HepG2 (cell line): ENCODE results near the gene STYK1. TPM values are rescaled to one million over a fixed set of nuclear protein-coding genes. Genes with fewer than 3 reads are reported as not detected.

ENCODE experiments used
- ARNTL ChIP-seq: sonication (generic); formaldehyde crosslinking; IDR thresholded peaks from 2 replicates; pipeline ENCODE4 v1.4.0; 2020; ENCODE audit warnings: mild to moderate bottlenecking, missing genetic modification reagents
- CREB3 ChIP-seq: sonication (generic); formaldehyde crosslinking; IDR thresholded peaks from 2 replicates; pipeline ENCODE4 v1.5.0; 2020; ENCODE audit warnings: missing genetic modification reagents
- FOSL2 ChIP-seq: sonication (generic); formaldehyde crosslinking; IDR thresholded peaks from 2 replicates; pipeline ENCODE4 v1.4.0; 2020; ENCODE audit warnings: missing genetic modification reagents
- HES4 ChIP-seq: sonication (generic); formaldehyde crosslinking; IDR thresholded peaks from 2 replicates; pipeline ENCODE4 v1.9.0; 2021; ENCODE audit warnings: mild to moderate bottlenecking, missing genetic modification reagents, borderline replicate concordance
- JUND ChIP-seq: sonication (generic); formaldehyde crosslinking; IDR thresholded peaks from 2 replicates; pipeline ENCODE4 v1.8.0; 2022; ENCODE audit warnings: mild to moderate bottlenecking, missing genetic modification reagents
- MEIS1 ChIP-seq: sonication (generic); formaldehyde crosslinking; IDR thresholded peaks from 2 replicates; pipeline ENCODE4 v1.9.0; 2021; ENCODE audit warnings: mild to moderate bottlenecking, missing genetic modification reagents, moderate library complexity, borderline replicate concordance
- POLR2A ChIP-seq, 2 experiments: IDR thresholded peaks; 2 replicates each; pipeline ENCODE4 v1.6.1; 2011; ENCODE audit warnings: low read depth in 2 of 2, low read length in 2 of 2, mild to moderate bottlenecking in 1 of 2, moderate library complexity in 1 of 2; ENCODE audit not compliant: insufficient read depth in 1 of 2
- RFXAP ChIP-seq: sonication (generic); formaldehyde crosslinking; IDR thresholded peaks from 2 replicates; pipeline ENCODE4 v1.4.0; 2020; ENCODE audit warnings: missing genetic modification reagents, borderline replicate concordance
- SAP130 ChIP-seq: IDR thresholded peaks from 2 replicates; pipeline ENCODE4 v1.6.1; 2016; ENCODE audit warnings: low read depth
- SIN3A ChIP-seq: IDR thresholded peaks from 2 replicates; pipeline ENCODE4 v1.6.1; 2011; ENCODE audit warnings: low read depth, mild to moderate bottlenecking, control low read depth, low read length, borderline replicate concordance
- SOX13 ChIP-seq, 3 experiments: fragments of 450-650 bp in 1 of 3; sonication (generic) in 1 of 3; formaldehyde crosslinking in 1 of 3; IDR thresholded peaks in 2 of 3; conservative IDR thresholded peaks in 1 of 3; 2 replicates each; pipeline versions ENCODE4 v1.5.0 to v1.6.1; 2016 to 2020; ENCODE audit warnings: antibody characterized with exemption in 1 of 3, mild to moderate bottlenecking in 1 of 3, missing compliant biosample characterization in 1 of 3, missing genetic modification reagents in 1 of 3, moderate library complexity in 1 of 3
- ZBTB25 ChIP-seq: IDR thresholded peaks from 2 replicates; pipeline ENCODE4 v1.6.1; 2018; ENCODE audit warnings: missing genetic modification reagents
- ZBTB40 ChIP-seq, 2 experiments: fragments of 450-650 bp in 1 of 2; sonication (generic) in 1 of 2; formaldehyde crosslinking in 1 of 2; IDR thresholded peaks; 2 replicates each; pipeline versions ENCODE4 v1.6.1 to v1.8.0; 2016 to 2022; ENCODE audit warnings: antibody characterized with exemption in 1 of 2, mild to moderate bottlenecking in 1 of 2, missing genetic modification reagents in 1 of 2
- ZNF331 ChIP-seq: sonication (generic); formaldehyde crosslinking; IDR thresholded peaks from 2 replicates; pipeline ENCODE4 v1.4.0; 2020; ENCODE audit warnings: missing genetic modification reagents
- ZNF484 ChIP-seq: sonication (generic); formaldehyde crosslinking; IDR thresholded peaks from 2 replicates; pipeline ENCODE4 v1.5.1; 2020; ENCODE audit warnings: mild to moderate bottlenecking, low read depth, missing genetic modification reagents, borderline replicate concordance
- ZNF747 ChIP-seq: sonication (generic); formaldehyde crosslinking; IDR thresholded peaks from 2 replicates; pipeline ENCODE4 v1.8.1; 2023; ENCODE audit warnings: missing genetic modification reagents, mild to moderate bottlenecking, borderline replicate concordance
- ZSCAN29 ChIP-seq: sonication (generic); formaldehyde crosslinking; conservative IDR thresholded peaks from 2 replicates; pipeline ENCODE4 v1.4.0; 2020; ENCODE audit warnings: mild to moderate bottlenecking, missing genetic modification reagents
- polyA plus RNA-seq, 8 experiments: library from polyadenylated mRNA; depleted of rRNA in 3 of 8; stranded (reverse) in 7 of 8; unstranded in 1 of 8; fragments of >200 nt; fragmentation: Illumina TruSeq in 4 of 8; extraction: Trizol in 4 of 8; gene quantifications; 2 replicates each; pipeline versions ENCODE4 v1.2.1 to v1.2.3, GENCODE V29; 2011 to 2016; ENCODE audit warnings: low read depth in 4 of 8, missing spikeins in 1 of 8, mixed read lengths in 1 of 8; ENCODE audit not compliant: insufficient read depth in 1 of 8
- total RNA-seq, 5 experiments: library from RNA; depleted of rRNA; stranded (reverse); fragments of >200 nt; fragmentation: Illumina TruSeq; extraction: Trizol; gene quantifications; 2 replicates each; pipeline ENCODE4 v1.2.3, GENCODE V29; 2016; ENCODE audit warnings: low read depth in 1 of 5

The STYK1 gene
- total and polyA plus RNA-seq, 2 of the 13 experiments (the other 11 are each of a cell fraction or from before 2014, with no cell fraction given): not detected

- TF ChIP-seq ZBTB25 (peak; percentile 83), JUND (CRISPR knock-in tag) (no peak), ARNTL (peak; percentile 87), POLR2A (IDR thresholded peaks at IDR 0.05; ENCODE audit: insufficient read depth in 1 of 2, low read depth in 2 of 2, low read length in 2 of 2) (peak; percentile 44; a peak in 2 of 4 replicates), SIN3A (peak; percentile 90; the same call in 1 of the 2 replicates), HES4 (CRISPR knock-in tag) (no peak), ZNF747 (peak; percentile 40; the same call in 1 of the 2 replicates), ZNF484 (CRISPR knock-in tag) (0 out of 2 replicates have a peak, but pooled peaks have one; percentile 33), ZNF331 (CRISPR knock-in tag) (peak; percentile 41; the same call in 1 of the 2 replicates), ZBTB40 (IDR thresholded peaks at IDR 0.05) (no peak), ZBTB40 (CRISPR knock-in tag; IDR thresholded peaks at IDR 0.05) (peak; percentile 47; the same call in 1 of the 2 replicates), MEIS1 (CRISPR knock-in tag) (0 out of 2 replicates have a peak, but pooled peaks have one; percentile 11), FOSL2 (peak; percentile 52), ZSCAN29 (peak; percentile 19; the same call in 1 of the 2 replicates), SOX13 (IDR thresholded peaks at IDR 0.05) (no peak), SOX13 (CRISPR knock-in tag; conservative IDR thresholded peaks at IDR 0.05 in 1 of 2, IDR thresholded peaks at IDR 0.05 in 1 of 2) (peak in 1 of 2 experiments; percentile 55; a peak in 1 of 4 replicates), RFXAP (no peak), CREB3 (no peak), SAP130 (CRISPR knock-in tag) (peak; percentile 99)
Observed at GRCh38 chr12:10721651-10722501, 48.0 kb upstream of the STYK1 start (continued).
